Activated CD4-positive, alpha-beta T cell treated with anti-CD3 and anti-CD28 coated beads for 1 hour (primary cell): Measurements from ENCODE around the gene PFKFB4.
"Not testable (repeated sequence)": the region's sequence is repeated elsewhere in the genome, so short reads cannot be mapped to it uniquely, and the experiment has no call there.

ENCODE experiments used
- DNase-seq: peaks from one replicate; pipeline ENCODE4 v3.0.0-alpha.2; 2020

The PFKFB4 gene

GRCh38 chr3:48555949-48556795, 431 bp downstream of the PFKFB4 start:
- no peak for DNase-seq

GRCh38 chr3:48555231-48555948, 1.2 kb downstream of the PFKFB4 start:
- DNase-seq, result no peak

- no peak for DNase-seq
Measured at GRCh38 chr3:48553886-48554845, 2.4 kb downstream of the PFKFB4 start.

- no peak for DNase-seq
Measured at GRCh38 chr3:48553361-48553760, 3.2 kb downstream of the PFKFB4 start.

GRCh38 chr3:48552111-48552951, 4.3 kb downstream of the PFKFB4 start:
- no peak for DNase-seq

- DNase-seq, result not testable (repeated sequence)
Measured at GRCh38 chr3:48551651-48552050, 5.0 kb downstream of the PFKFB4 start.

- DNase-seq, result peak; percentile 75
Measured at GRCh38 chr3:48548729-48549705, 7.6 kb downstream of the PFKFB4 start.

- no peak for DNase-seq
Measured at GRCh38 chr3:48548126-48548525, 8.5 kb downstream of the PFKFB4 start.

- no peak for DNase-seq
Measured at GRCh38 chr3:48546203-48546829, 10.3 kb downstream of the PFKFB4 start.

- no peak for DNase-seq
Measured at GRCh38 chr3:48544141-48544540, 12.5 kb downstream of the PFKFB4 start.

GRCh38 chr3:48543271-48543866, 13.2 kb downstream of the PFKFB4 start:
- DNase-seq, result no peak

GRCh38 chr3:48538451-48538850, 18.2 kb downstream of the PFKFB4 start:
- no peak for DNase-seq

- DNase-seq, result no peak
Measured at GRCh38 chr3:48536785-48537184, 19.8 kb downstream of the PFKFB4 start.

- DNase-seq, result no peak
Measured at GRCh38 chr3:48536116-48536515, 20.5 kb downstream of the PFKFB4 start.

GRCh38 chr3:48535578-48535977, 21.0 kb downstream of the PFKFB4 start:
- DNase-seq, result no peak

GRCh38 chr3:48532977-48533337, 23.6 kb downstream of the PFKFB4 start:
- DNase-seq, result no peak

- DNase-seq, result no peak
Measured at GRCh38 chr3:48532271-48532976, 24.2 kb downstream of the PFKFB4 start.

GRCh38 chr3:48530701-48531100, 25.9 kb downstream of the PFKFB4 start:
- DNase-seq, result not testable (repeated sequence)

- DNase-seq, result no peak
Measured at GRCh38 chr3:48528754-48529153, 27.8 kb downstream of the PFKFB4 start.
